ENCODE results near the gene ERN1.

DNA sequence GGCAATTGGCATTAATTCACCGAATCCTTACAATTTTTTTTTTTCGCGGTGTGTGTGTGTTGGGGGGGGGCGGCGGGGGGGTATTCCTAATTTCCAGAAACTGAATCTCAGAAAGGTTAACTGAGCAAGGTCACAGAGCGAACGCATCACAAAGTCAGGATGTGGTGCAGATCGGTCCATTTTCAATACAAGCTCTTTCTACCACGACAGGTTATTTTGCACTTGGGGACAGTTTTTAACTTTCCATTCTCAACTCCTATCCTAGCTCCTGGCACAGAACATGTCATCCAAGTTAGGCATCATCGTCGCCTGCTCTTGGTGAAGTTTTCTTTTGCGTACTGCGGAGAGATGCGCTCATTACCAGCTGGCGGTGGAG, 15.4 kb upstream of the ERN1 start:
- TF ChIP-seq, protein P1, sequence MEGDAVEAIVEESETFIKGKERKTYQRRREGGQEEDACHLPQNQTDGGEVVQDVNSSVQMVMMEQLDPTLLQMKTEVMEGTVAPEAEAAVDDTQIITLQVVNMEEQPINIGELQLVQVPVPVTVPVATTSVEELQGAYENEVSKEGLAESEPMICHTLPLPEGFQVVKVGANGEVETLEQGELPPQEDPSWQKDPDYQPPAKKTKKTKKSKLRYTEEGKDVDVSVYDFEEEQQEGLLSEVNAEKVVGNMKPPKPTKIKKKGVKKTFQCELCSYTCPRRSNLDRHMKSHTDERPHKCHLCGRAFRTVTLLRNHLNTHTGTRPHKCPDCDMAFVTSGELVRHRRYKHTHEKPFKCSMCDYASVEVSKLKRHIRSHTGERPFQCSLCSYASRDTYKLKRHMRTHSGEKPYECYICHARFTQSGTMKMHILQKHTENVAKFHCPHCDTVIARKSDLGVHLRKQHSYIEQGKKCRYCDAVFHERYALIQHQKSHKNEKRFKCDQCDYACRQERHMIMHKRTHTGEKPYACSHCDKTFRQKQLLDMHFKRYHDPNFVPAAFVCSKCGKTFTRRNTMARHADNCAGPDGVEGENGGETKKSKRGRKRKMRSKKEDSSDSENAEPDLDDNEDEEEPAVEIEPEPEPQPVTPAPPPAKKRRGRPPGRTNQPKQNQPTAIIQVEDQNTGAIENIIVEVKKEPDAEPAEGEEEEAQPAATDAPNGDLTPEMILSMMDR (IDR thresholded peaks at IDR 0.05; ENCODE audit: low read length), result no peak
- no peak for TF ChIP-seq EZH2 (optimal IDR thresholded peaks at IDR 0.05; ENCODE audit: low read depth, low read length)
